ENCODE results near the gene DTD2. TPM values are rescaled to one million over a fixed set of nuclear protein-coding genes. Genes with fewer than 3 reads are reported as not detected.

DTD2 gene
- 14.8 and 15.6 TPM in 2 replicates for total RNA-seq (2021)
- long read RNA-seq, transcript DTD2-203 (3 exons, 823 nt), result major isoform, 5 of 16 reads
- long read RNA-seq, partial matches to known transcripts, result 0 of 16 reads
- long read RNA-seq, other reads (novel, unspliced or antisense), result 8 of 16 reads

- Histone ChIP-seq H2AK5ac (ENCODE audit: insufficient read length, low read length) (no peak within 1 kb of the TSS), H3K56ac (ENCODE audit: insufficient read length, low read depth, low read length) (no peak within 1 kb of the TSS), H3K9me3 (ENCODE audit: control insufficient read depth, low read depth, low read length) (no peaks in the 10 kb centered on the region), H3K9ac (ENCODE audit: extremely low read depth, insufficient read length, low read length) (peak within 1 kb of the TSS; percentile 86), H2AFZ (ENCODE audit: low read length) (peak within 1 kb of the TSS; percentile 11), H3K4me2 (ENCODE audit: insufficient read depth, insufficient read length, low read length) (peak within 1 kb of the TSS; percentile 90), H3K23ac (ENCODE audit: insufficient read length, low read depth, low read length) (no peak within 1 kb of the TSS), H3K4me1 (ENCODE audit: insufficient read depth, low read length) (no peaks in the 10 kb centered on the region), H3K79me1 (ENCODE audit: insufficient read depth, low read depth, low read length, poor library complexity, severe bottlenecking) (no peaks in the 10 kb centered on the region), H3T11ph (ENCODE audit: low read length) (no peak within 1 kb of the TSS), H4K91ac (ENCODE audit: insufficient read length, low read depth, low read length) (no peak within 1 kb of the TSS), H4K5ac (ENCODE audit: insufficient read length, low read depth, low read length) (peak within 1 kb of the TSS; percentile 73), H3K14ac (ENCODE audit: insufficient read depth, low read length) (peak within 1 kb of the TSS; percentile 96), H3K27ac (ENCODE audit: insufficient read length, low read depth, low read length) (peak within 1 kb of the TSS; percentile 61), H3K18ac (ENCODE audit: insufficient read length, low read depth, low read length) (peak within 1 kb of the TSS; percentile 99), H3K79me2 (ENCODE audit: insufficient read depth, low read length) (no peaks in the 10 kb centered on the region), H3K4ac (ENCODE audit: low read depth, low read length) (no peak within 1 kb of the TSS), H2BK5ac (ENCODE audit: insufficient read length, low read length) (peak within 1 kb of the TSS; percentile 24), H2BK20ac (ENCODE audit: low read depth, low read length, poor library complexity, severe bottlenecking) (no peak within 1 kb of the TSS), H2BK120ac (ENCODE audit: low read depth, low read length, poor library complexity, severe bottlenecking) (no peak within 1 kb of the TSS), H3K23me2 (ENCODE audit: insufficient read length, low read depth, low read length, poor library complexity, severe bottlenecking) (peaks cover 5% of the 10 kb centered on the region), H2BK12ac (ENCODE audit: insufficient read length, low read depth, low read length) (no peak within 1 kb of the TSS), H4K20me1 (ENCODE audit: control insufficient read depth, insufficient read depth, insufficient read length) (no peaks in the 10 kb centered on the region), H4K8ac (replicated peaks; ENCODE audit: insufficient read length, low read depth, low read length) (no peak within 1 kb of the TSS), H2BK15ac (ENCODE audit: low read depth, low read length) (no peak within 1 kb of the TSS), H3K27me3 (ENCODE audit: insufficient read depth, low read length) (no peaks in the 10 kb centered on the region)
- WGBS (ENCODE audit: extremely low coverage, insufficient read length, low lambda C conversion rate), result no CpG with 5 or more reads among the region's 70 CpGs
- Mint-ChIP-seq H3K36me3 (ENCODE audit: insufficient read depth in 1 of 3, low read depth in 3 of 3) (peaks cover 4 to 10% (median 9%) of the 10 kb centered on the region in 3 experiments; a peak in 5 of 7 replicates), H3K27ac (peak within 1 kb of the TSS; percentile 95 to 99 (median 99)), H3K4me1 (peaks cover 23 to 26% of the 10 kb centered on the region in 2 experiments), H3K4me3 (peak within 1 kb of the TSS; percentile 91 to 95), H3K27me3 (ENCODE audit: low read depth) (no peaks in the 10 kb centered on the region), H3K9me3 (no peaks in the 10 kb centered on the region)
- peak; percentile 94 for DNase-seq
- no peak for TF ChIP-seq CTCF (conservative IDR thresholded peaks at IDR 0.05)
These were observed at the start of gene DTD2 for GRCh38 chr14:31456841-31457664. TSS of gene DTD2 (minus strand) at chr14:31457506. CDS start at chr14:31457393, 113 bp downstream.

All from H9 (cell line).